ENCODE data around the gene CHRNB4.
A peak's percentile ranks its signal among the peaks of the same experiment; 100 is the strongest.

Gene CHRNB4

DNA sequence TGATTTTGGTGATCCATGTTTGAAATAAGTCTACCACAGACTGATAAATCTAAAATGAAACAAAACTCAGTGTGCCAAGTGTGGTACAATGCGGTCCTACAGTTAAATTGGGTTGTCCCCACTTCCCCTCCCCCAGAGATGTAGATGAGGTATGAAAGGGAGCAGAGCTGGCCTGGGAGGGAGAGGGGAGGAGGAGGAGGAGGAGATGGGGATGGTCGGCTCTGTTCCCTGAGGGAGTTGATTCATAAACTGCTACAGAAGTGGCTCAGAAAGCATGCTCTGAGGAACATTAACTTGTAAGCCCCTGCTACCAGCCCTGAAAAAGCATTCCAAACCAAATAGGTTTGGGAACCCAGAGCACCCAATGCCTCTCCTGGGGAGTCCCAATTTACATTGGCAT, 28.0 kb upstream of the CHRNB4 start:
- no peak for DNase-seq (ENCODE audit: low read depth in 4 of 4, low spot score in 1 of 4)

DNA sequence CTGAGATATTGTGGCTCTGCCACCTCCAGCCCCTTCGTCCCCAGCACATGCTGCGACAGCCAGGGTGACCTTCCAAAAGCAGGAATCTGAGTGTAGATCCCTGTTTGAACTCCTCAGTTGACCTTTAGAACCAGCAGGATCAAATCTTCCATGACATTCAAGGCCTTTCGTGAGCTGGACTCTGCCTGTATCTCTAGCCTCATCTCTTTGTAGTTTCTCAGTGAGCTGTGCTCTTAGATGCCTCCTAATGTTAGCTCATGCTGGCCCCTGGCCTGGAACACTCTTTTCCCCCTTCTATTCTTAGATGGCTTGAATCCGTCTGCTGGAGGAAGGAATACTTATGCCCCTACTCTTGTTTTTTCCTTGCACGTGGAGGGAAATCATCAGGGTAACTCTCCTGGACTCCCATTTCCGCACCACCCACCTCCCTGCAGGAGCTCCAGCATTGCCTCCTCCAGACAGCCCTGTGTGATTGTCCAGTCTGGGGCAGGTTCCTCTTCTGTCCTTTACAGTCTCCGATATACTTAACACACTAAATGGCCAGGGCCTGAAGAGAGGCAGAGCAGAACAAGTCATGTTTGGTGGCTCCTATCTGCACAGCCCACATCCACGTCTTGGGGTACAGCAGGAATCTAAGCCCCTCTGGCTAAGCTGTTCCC, 26.7 kb upstream of the CHRNB4 start:
- no peak for DNase-seq (ENCODE audit: low read depth in 4 of 4, low spot score in 1 of 4)

DNA sequence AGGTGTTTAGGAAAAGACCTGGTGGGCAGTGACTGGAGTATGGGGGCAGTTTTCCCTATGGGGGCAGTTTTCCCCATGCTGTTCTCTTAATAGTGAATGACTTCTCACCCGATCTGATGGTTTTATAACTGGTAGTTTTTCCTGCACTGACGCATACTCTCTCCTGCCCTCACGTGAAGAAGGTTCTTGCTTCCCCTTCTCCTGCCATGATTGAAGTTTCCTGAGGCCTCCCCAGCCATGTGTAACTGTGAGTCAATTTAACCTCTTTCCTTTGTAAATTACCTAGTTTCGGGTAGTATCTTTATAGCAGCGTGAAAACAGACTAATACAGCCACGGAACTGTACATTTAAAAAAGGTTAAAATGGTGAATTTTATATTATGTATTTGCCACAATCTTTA, 25.0 kb upstream of the CHRNB4 start:
- DNase-seq (ENCODE audit: low read depth in 4 of 4, low spot score in 1 of 4): no peak

DNA sequence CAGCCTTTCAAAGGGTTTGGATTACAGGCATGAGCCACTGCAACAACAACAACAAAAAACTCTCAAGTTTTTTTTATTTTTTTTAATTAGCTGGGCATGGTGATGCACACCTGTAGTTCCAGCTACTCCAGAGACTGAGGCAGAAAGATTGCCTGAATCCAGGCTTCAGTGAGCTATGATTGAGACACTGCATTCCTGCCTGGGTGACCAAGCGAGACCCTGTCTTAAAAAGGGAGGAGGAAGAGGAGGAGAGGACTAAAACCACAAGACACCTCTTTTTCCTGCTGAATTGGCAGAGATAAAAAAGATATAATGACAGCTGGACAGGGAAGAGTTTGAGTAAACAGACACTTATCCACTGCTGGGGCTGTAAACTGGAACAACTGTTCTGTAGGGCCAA, 22.7 kb upstream of the CHRNB4 start:
- DNase-seq (ENCODE audit: low read depth in 4 of 4, low spot score in 1 of 4): no peak

DNA sequence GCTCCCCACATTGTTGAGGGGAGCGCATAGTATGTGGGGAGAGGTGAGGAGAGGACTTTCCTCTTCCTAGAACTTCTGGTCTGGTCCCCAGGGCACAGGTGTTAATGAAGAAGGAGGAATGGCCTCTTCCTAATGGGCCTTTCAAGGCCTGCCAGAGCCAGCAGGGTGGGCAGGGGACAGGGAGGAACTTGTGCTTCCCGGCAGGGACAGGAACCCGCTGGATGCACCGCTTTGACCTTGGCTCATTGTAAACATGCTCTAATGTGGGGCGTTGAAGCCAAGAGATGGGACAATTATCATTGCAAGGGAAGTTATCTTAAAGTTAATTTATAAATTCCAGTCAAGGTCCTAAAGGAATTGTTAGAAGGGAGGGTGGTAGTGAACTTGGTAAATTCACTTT, 21.0 kb upstream of the CHRNB4 start:
- no peak for DNase-seq (ENCODE audit: low read depth in 4 of 4, low spot score in 1 of 4)

DNA sequence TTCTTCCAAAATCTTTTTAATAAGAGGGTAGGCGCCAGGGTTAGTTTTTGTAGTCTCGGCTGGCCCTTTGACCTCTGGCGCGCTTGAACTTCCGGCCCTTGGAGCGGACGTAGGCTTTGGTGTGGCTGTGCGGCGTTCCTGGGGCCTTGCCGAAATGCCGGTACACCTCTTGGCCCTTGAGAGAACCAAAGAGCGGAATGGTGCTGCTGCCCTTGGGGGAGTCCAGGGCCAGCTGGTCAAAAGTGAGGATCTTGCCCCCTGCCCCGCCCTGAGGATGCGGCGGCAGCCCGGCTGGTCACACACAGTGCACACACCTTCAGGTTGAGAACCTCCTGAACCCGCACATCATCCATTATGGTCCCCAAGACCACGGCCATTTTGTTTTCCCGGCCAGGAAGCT, 20.0 kb upstream of the CHRNB4 start:
- DNase-seq (ENCODE audit: low read depth in 4 of 4, low spot score in 1 of 4): no peak

DNA sequence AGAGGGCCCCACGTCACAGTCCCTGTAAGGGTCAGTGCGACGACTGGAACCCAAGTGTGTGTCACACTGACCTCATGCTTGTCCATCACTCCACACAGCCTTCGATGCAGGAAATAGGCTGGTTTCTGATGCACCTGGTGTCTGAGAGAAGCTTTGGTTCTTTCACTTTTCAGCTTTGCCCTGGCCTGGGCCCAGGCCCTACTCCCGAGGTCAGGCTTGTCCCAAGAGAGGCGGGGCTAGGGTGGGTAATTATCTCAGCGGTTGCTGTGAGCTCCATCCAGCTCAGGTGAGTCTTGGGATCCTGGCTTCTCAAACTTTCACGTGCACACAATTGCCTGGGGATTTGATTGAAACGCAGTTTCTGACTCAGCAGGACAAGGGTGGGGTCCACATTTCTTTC, 19.6 kb upstream of the CHRNB4 start:
- no peak for DNase-seq (ENCODE audit: low read depth in 4 of 4, low spot score in 1 of 4)

DNA sequence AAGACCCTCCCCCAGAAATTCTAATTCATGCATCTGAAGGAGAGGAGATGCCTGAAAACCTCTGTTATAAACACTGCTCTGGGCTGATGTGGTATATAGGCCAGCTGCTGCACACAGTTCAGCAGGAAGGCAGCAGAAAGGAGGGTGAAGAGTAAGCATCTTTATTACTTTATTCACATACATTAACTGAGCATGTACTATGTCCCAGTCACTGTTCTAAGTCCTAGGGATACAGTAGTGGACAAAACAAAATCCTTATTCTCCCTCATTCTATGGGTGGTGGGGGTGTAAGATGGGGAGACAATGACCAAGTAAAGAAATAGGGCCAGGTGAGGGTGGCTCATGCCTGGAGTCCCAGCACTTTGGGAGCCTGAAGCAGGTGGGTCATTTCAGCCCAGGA, 17.8 kb upstream of the CHRNB4 start:
- DNase-seq (ENCODE audit: low read depth in 4 of 4, low spot score in 1 of 4): no peak

DNA sequence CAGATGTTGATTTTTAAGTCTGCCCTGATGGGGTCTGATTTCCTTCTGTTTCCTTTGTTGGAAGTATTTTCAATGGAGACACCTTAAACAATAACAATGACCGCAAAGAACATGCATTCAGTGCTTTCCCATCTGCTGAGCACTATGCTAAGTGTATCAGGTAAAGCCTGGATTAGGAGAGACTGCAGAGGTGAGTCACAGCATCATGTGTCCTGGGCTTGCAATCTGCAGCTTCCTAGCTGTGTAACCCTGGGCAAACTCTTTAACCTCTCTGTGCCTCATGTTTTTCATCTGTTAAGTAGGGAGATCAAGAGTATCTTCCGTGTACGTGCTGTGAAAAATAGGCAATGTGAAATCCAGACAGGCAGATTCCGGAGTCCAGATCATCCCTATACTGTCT, 13.3 kb upstream of the CHRNB4 start:
- no peak for DNase-seq (ENCODE audit: low read depth in 4 of 4, low spot score in 1 of 4)

DNA sequence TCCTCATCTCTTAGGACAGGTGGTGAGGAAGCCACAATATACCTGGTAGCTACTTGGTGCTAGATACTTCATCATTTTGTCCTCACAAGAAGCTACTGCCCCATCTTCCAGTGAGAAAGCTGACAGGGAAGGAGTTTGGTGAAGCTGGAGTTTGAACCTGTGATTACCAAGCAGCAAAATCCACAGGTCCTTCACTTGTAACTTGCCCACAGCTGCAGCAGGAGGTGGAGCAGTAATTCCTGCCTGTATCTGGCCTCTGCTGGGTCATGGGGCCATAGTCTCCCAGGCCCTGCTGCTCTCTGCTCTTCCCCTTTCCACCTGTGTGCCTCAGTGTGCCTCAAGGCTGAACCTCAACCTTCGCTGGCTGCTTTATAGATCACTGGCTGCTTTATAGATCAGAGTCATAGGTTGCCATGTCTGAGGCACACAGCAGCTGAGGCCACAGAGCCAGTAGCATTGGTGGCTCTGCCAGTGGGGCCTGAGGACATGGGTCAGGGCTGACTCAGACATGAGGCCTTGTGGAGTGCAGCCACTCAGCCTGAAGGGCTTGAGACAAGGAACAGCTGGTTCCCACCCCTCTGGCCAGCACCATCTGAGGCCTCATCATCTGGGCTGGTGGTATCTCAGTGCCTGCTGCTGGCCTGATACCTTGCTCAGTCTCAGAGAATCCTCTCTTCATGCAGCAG, 11.1 kb upstream of the CHRNB4 start:
- DNase-seq (ENCODE audit: low read depth in 4 of 4, low spot score in 1 of 4): no peak

DNA sequence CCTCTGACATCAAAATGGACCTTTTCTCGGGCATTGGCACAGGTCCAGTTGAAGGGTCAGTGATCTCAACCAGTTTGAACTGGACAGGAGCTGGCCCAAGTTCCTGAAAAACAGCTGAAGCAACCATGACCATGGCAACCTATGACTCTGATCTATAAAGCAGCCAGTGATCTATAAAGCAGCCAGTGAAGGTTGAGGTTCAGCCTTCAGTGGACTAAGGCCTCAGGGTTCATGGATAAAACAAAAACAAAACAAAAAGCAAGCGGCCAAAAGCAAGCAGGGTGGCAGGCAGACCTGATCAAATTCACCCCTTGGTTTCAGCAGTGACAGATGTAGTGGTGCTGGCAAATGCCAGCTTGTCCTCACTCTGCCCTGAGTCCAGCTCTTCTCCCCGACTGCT, 10.0 kb upstream of the CHRNB4 start:
- DNase-seq (ENCODE audit: low read depth in 4 of 4, low spot score in 1 of 4): no peak

DNA sequence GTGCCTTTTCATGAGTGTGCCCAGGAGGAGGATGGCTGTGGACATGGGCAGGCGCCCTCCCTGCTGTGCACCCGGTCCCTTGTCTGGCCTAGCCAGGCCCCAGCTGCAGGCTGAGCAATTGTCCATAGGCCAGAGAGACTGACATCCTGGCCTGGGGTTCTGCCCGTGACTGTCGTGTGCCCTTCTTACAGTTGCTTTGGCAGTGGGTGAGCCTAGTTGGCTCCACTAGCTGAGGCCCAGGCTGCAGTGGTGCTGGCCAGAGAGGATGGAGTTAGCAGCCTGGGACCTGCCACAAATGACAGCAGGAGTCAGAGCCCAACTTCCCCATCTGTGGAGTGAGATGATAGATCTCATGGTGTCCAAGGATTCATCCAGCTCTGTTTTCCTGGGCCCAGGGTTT, 9.0 kb upstream of the CHRNB4 start:
- DNase-seq (ENCODE audit: low read depth in 4 of 4, low spot score in 1 of 4): no peak

DNA sequence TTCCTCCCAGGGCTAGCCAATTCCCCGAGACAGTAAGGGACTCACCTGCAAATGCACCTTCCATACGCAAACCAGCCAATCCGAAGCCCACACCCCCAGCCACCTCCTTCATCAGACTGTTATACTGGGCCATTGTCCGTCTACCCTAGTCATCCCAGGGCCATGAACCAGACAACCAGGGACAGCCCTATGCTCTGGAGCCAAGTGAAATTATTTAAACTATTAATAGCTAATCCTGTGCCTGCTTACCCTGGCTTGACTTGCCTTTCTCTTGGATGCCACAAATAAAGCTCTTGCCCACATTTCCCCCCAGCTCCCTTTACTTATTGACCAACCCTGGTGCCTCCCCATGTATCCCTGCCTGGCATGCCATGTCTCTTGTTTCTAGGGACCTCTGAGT, 4.0 kb upstream of the CHRNB4 start:
- no peak for DNase-seq (ENCODE audit: low read depth in 4 of 4, low spot score in 1 of 4)

DNA sequence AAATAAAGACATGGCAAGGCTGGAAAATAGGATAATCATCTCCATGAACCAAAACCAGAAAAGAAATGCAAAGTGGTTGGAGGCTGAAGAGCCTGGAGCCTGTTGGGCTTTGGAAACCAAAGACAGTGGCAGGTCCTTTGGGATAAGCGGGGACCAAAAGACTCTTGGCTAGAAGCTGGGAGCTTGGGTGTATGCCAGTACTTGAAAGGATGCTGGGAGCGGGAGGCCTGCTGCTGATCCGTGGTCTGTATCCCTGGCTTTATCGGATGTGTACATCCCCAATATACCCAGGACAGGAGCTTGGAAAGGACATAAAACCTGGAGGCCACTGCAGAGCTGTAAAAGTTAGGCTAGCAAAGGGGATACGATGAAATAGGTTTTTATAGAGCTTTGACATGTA, 1.3 kb upstream of the CHRNB4 start:
- DNase-seq (ENCODE audit: low read depth in 4 of 4, low spot score in 1 of 4): no peak

DNA sequence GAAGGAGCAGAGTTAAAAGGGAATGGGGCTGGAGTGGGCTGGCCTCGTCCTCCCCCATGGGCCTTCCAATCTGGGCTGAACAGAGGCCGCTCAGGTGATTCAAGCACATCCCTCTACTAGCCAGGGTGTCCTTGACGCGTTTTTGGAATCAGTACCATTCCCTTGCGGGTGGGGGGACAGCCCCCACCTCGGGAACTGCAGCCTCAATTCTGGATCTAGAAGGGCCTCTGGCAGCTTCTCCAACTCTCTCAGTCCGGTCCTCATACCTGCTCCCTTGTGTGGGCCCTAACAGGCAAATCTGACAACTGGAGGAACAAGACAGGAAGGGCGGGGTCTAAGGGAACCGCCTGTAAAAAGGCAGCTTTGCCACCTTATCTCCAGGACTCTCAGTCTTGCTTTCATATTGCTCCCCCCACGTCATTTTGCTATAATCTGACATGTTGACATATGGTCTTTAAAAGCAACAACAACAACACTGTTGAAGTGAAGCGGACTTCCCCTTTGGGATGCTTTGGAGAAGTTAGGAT, 802 bp upstream of the CHRNB4 start:
- no peak for DNase-seq (ENCODE audit: low read depth in 4 of 4, low spot score in 1 of 4)

DNA sequence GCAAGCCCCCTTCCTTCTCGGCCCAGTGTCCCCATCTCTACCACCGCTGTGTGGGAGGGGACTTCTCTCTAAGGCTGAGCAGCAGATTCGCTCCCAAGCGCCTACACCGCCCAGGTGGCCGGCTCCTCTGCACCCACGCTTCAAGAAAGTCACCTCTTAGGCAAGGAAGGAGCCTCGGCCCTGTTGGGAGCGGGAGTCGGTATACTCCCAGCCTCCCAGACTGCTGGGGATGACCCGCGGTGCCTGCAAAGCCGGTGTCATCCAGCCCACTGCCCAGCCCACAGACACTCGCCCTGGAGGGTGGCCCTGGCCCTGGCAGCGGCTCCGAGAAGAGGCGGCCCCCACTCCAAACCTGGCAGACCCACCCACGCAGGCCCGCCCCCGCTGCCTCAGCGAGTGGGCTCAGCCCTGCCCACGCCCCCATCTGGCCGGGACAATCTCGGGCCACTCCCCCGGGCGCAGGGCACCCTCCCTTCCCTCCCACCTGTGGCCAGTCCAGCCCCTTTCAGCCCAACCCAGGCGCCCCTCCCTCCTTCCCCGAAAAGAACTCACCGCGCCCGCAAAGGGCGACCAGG, 396 bp downstream of the CHRNB4 start:
- no peak for DNase-seq (ENCODE audit: low read depth in 4 of 4, low spot score in 1 of 4)

DNA sequence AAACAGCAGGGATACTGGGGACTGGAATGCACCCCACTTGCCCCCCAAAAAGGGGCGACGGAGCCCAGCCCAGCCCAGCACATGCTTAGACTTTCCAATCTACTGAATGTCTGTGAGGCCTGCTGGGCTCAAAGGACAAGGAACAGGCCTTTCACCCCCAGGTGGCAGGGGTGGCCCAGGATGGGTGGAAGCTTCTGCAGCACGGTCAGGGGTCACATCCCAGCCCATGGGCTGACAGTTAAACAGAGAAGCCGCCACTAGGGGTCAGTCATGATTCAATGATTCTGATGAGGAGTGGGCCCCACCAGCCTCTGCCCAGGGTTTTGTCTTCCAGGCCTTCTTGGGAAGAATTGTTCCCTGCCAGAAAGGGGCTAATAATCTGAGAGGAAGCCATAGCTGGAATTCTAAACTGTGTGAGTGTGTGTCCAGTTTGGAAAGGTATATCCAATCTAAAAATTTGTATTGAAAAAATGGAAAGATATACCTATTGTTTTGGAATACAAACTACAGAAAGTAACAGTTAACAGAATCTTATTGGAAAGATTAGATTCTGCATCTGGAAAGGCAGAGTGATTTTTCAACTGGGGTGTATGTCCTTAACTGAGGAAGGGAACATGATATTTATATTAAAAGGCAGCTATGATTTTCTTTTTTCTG, 2.2 kb downstream of the CHRNB4 start:
- peak; percentile 16 to 44 (median 22) for DNase-seq (ENCODE audit: low read depth in 4 of 4, low spot score in 1 of 4)

DNA sequence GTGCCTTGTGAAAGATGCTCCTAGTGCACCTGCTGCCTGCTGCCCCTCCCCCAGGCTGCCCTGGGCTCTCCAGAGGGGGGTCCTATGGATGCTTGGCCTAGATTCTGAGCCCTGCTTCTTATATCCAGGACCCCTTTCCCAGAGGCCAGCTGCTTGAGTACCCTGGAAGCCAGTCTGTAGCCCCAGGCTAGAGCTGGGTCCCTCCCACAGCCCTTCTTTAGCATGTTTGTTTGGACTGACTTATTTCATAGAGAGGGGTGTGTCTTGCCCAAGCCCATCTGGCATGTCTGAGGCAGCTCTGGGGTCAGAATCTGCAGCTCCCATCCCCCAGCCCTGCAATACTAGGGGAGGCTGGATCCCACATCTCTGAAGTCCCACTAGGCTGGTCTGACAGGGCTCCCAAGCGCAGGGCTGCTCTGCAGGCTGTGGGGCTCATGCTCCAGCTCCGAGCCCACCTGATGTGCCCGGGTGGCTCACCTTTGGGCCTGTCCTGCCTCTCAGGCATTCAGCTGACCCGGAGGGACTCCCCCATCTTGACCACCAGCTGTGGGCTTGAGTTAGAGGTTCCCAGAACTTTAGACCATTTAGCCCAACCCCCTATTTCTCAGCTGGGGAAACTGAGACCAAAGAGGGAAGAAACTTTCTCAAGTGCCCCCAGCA, 3.1 kb downstream of the CHRNB4 start:
- no peak for DNase-seq (ENCODE audit: low read depth in 4 of 4, low spot score in 1 of 4)

DNA sequence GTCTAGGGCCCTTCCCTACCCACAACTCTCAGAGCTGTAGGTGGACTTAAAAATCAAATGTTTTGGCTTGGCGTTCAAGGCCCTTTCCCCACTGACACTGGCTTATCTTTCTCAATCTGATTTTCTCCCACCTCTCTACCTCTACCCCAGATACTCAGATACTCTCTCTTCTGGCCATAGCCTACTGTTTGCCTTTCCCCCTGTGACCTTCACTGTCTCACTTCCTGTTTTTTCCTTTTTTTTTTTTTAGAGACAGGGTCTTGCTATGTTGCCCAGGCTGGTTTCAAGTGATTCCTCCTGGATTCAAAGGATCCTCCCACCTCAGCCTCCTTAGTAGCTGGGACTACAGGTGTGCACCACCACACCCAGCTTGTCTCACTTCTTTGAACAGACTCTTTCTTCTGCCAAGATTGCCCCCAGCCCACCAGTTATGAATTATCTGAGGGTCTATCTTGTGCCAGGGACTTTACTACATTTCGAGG, 4.6 kb downstream of the CHRNB4 start:
- DNase-seq (ENCODE audit: low read depth in 4 of 4, low spot score in 1 of 4): no peak

DNA sequence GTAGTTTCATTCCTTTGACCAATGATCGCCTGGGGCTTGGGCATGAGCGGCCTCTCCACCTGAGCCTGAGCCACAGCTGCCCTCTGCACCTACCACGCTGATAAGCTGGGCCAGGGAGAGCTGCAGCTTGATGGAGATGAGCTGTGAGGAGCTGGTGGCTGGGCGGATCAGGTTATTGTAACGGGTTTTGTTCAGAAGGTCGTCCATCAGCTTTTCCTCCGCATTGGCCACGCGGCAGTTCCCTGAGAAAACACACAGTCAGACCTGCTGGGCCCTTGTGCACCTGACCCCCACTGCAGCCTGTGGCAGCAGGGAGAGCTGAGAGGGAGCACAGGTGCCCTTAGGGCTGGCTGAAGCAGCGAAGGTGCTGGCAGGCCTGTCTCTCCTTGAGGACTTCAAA, 5.7 kb downstream of the CHRNB4 start:
- DNase-seq (ENCODE audit: low read depth in 4 of 4, low spot score in 1 of 4): no peak

All from stimulated activated CD4-positive, alpha-beta T cell treated with anti-CD3 and anti-CD28 coated beads, Interleukin-1b, Interleukin-23, amount 100 ng/mL, for 24 hours (primary cell).